IMR-90 (cell line): ENCODE measurements around the gene EPPIN.

Experiments
- CTCF ChIP-seq: conservative IDR thresholded peaks from 2 replicates; pipeline ENCODE4 v1.5.1; 2012; ENCODE audit warnings: mild to moderate bottlenecking, low read depth, low read length, improper control_type of control experiment
- POLR2A ChIP-seq: IDR thresholded peaks from 2 replicates; pipeline ENCODE4 v1.6.1; 2012; ENCODE audit warnings: mild to moderate bottlenecking, low read depth, low read length
- RAD21 ChIP-seq: IDR thresholded peaks from 2 replicates; pipeline ENCODE4 v1.6.1; 2012; ENCODE audit warnings: low read length, improper control_type of control experiment

GRCh38 chr20:45593498-45593897, 46.3 kb upstream of the EPPIN start:
- no peak for TF ChIP-seq CTCF
- TF ChIP-seq POLR2A, result no peak
- TF ChIP-seq RAD21, result no peak
